ENCODE data around the gene C10orf71.

Gene C10orf71

DNA sequence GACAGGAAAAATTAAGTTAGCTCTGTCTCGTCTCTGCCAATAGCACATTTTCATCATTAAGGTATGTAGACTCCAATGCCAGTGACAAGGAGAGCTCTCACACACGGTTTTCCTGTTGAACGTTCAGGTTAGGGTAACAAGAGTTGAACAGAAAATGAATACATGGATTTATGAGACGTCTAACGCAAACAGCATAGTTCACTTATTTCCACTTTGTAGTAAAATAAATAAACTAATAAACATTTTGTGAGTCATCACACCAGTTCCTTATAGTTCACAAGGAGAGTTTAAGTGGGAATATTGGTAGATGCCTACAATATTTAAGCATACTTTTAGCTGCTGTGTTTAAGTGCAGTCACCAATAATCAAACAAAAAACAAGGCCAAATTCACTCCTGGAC is 75.8 kb downstream of the C10orf71 start:
- TF ChIP-seq CTCF (IDR thresholded peaks at IDR 0.05; ENCODE audit: extremely low read depth, insufficient read depth, missing control alignments): no peak
- DNase-seq (ENCODE audit: low spot score): no peak
- in situ Hi-C loops (cut with MboI; ENCODE audit: low pct_unique_long_range_greater_than_20kb, low sequenced_read_pairs, unreplicated experiment): no loop called here

GRCh38 chr10:49375611-49376010 is 76.6 kb downstream of the C10orf71 start:
- in situ Hi-C loops (cut with MboI; ENCODE audit: low pct_unique_long_range_greater_than_20kb, low sequenced_read_pairs, unreplicated experiment): no loop called here
- no peak for DNase-seq (ENCODE audit: low spot score)
- TF ChIP-seq CTCF (IDR thresholded peaks at IDR 0.05; ENCODE audit: extremely low read depth, insufficient read depth, missing control alignments): no peak

Measured in GM13977 (cell line).